Renal cortex interstitium (tissue), 15 donors: ENCODE data around the gene SPATA25. TPM values are rescaled to one million over a fixed set of nuclear protein-coding genes. Genes with fewer than 3 reads are reported as not detected.
"Not testable (repeated sequence)": the region's sequence is repeated elsewhere in the genome, so short reads cannot be mapped to it uniquely, and the experiment has no call there.

Source experiments
- DNase-seq, 11 donors: peaks; one replicate each; pipeline ENCODE4 v3.0.0-alpha.2; 2013; ENCODE audit warnings: low read depth in 9 of 11, low spot score in 4 of 11; ENCODE audit errors: extremely low read depth in 1 of 11
- long read RNA-seq, 16 experiments: transcript quantifications; one replicate each; lab custom pipeline, GENCODE V29; 2026
- polyA plus RNA-seq, 3 donors: library from polyadenylated mRNA; unstranded; fragments of 120-200 nt; gene quantifications; one replicate each; pipeline ENCODE4 v1.2.1, GENCODE V29; 2013; ENCODE audit not compliant: insufficient read length in 3 of 3

Gene SPATA25
- 1 to 10 TPM; 2.7 to 7.2 (median 3.5) TPM for polyA plus RNA-seq
- long read RNA-seq, donor 1 = 0 reads
- long read RNA-seq, donor 2 = 0 reads
- long read RNA-seq, donor 3, partial matches to known transcripts = 0 of 1 reads
- long read RNA-seq, donor 3, other reads (novel, unspliced or antisense) = 0 of 1 reads
- long read RNA-seq, donor 4 = 0 reads
- long read RNA-seq, donor 5 = 0 reads
- long read RNA-seq, donor 6 = 0 reads
- long read RNA-seq, donor 7 = 0 reads
- long read RNA-seq, donor 8 = 0 reads
- long read RNA-seq, donor 9 = 0 reads
- long read RNA-seq, donor 10 = 0 reads
- long read RNA-seq, donor 11 = 0 reads
- long read RNA-seq, donor 12 = 0 reads
- long read RNA-seq, donor 13 = 0 reads
- long read RNA-seq, donor 14 = 0 reads
- long read RNA-seq, donor 15 = 0 reads
- long read RNA-seq, donor 16 = 0 reads

GRCh38 chr20:45887346-45887715, at the start of gene SPATA25:
SPATA25 (minus strand) TSS chr20:45887622; CDS start chr20:45887590, 32 bp downstream.
- no peak for DNase-seq

GRCh38 chr20:45935416-45936046, 48.1 kb upstream of the SPATA25 start:
- DNase-seq = no peak

- peak; percentile 97 to 100 (median 98) for DNase-seq
Observed at GRCh38 chr20:45934586-45935415, 47.4 kb upstream of the SPATA25 start, which contains the start of gene PCIF1. PCIF1 (plus strand) TSS chr20:45934683; CDS start chr20:45939000, 4,317 bp downstream.

- DNase-seq = peak in 2 of 11 donors; percentile 33 to 79
Observed at GRCh38 chr20:45934046-45934585, 46.7 kb upstream of the SPATA25 start.

- peak in 5 of 11 donors; percentile 42 to 71 (median 65) for DNase-seq
Observed at GRCh38 chr20:45933266-45934045, 46.0 kb upstream of the SPATA25 start.

- not testable (repeated sequence) for DNase-seq
Observed at GRCh38 chr20:45931680-45932079, 44.3 kb upstream of the SPATA25 start.

- no peak for DNase-seq
Observed at GRCh38 chr20:45927071-45927878, 39.9 kb upstream of the SPATA25 start.

GRCh38 chr20:45926731-45927070, 39.3 kb upstream of the SPATA25 start:
- no peak for DNase-seq

GRCh38 chr20:45925821-45926506, 38.5 kb upstream of the SPATA25 start:
- peak in 1 of 11 donors; percentile 23 for DNase-seq

GRCh38 chr20:45924391-45925261, 37.2 kb upstream of the SPATA25 start:
- peak in 5 of 11 donors; percentile 47 to 69 (median 59) for DNase-seq

- DNase-seq = peak in 2 of 11 donors; percentile 15 to 20
Observed at GRCh38 chr20:45921337-45922189, 34.1 kb upstream of the SPATA25 start.

- DNase-seq = no peak
Observed at GRCh38 chr20:45920462-45921336, 33.3 kb upstream of the SPATA25 start.

- peak in 5 of 11 donors; percentile 60 to 82 (median 71) for DNase-seq
Observed at GRCh38 chr20:45919542-45920399, 32.3 kb upstream of the SPATA25 start.
